Common myeloid progenitor, CD34-positive (primary cell): Measurements from ENCODE around the gene KIAA1217.

Experiments
- CTCF ChIA-PET: fragments of 350-600 bp; sonication (Branson Sonifier 250); formaldehyde crosslinking; loops from one replicate; lab custom pipeline; 2021; ENCODE audit warnings: antibody characterized with exemption; lab: Charles Lee
- POLR2A ChIA-PET: fragments of 350-600 bp; sonication (Branson Sonifier 250); formaldehyde crosslinking; loops from one replicate; lab custom pipeline; 2021; ENCODE audit warnings: antibody characterized with exemption; lab: Charles Lee
- DNase-seq, 3 donors: peaks; one replicate each; pipeline versions ENCODE4 v3.0.0 to v3.0.0-alpha.2; 2013
- H3K27ac ChIP-seq, 2 experiments: 1 replicate in 1 of 2; 2 replicates in 1 of 2; pipeline ENCODE4 v1.7.0; 2013; ENCODE audit warnings: inconsistent platforms in 2 of 2, low read length in 2 of 2, mild to moderate bottlenecking in 2 of 2, low read depth in 1 of 2, moderate library complexity in 1 of 2; ENCODE audit not compliant: severe bottlenecking in 2 of 2, insufficient read depth in 1 of 2, poor library complexity in 1 of 2
- H3K27me3 ChIP-seq, 5 experiments: replicated peaks in 2 of 5; 1 replicate in 3 of 5; 2 replicates in 2 of 5; pipeline versions ENCODE4 v1.6.1 to v1.7.0; 2013; ENCODE audit warnings: low read length in 4 of 5, mild to moderate bottlenecking in 2 of 5, moderate library complexity in 2 of 5, inconsistent platforms in 1 of 5; ENCODE audit not compliant: insufficient read depth in 5 of 5, control insufficient read depth in 4 of 5
- H3K36me3 ChIP-seq, 4 experiments: 1 replicate in 2 of 4; 2 replicates in 2 of 4; pipeline versions ENCODE4 v1.6.1 to v1.7.0; 2013; ENCODE audit warnings: low read length in 3 of 4, control low read depth in 1 of 4, mild to moderate bottlenecking in 1 of 4; ENCODE audit not compliant: control insufficient read depth in 4 of 4, insufficient read depth in 4 of 4
- H3K4me1 ChIP-seq, 4 experiments: 1 replicate in 3 of 4; 2 replicates in 1 of 4; pipeline versions ENCODE4 v1.6.1 to v1.7.1; 2013; ENCODE audit warnings: low read length in 3 of 4, mild to moderate bottlenecking in 3 of 4, control low read depth in 1 of 4, inconsistent platforms in 1 of 4, moderate library complexity in 1 of 4; ENCODE audit not compliant: control insufficient read depth in 4 of 4, insufficient read depth in 4 of 4; ENCODE audit errors: control extremely low read depth in 1 of 4
- H3K4me3 ChIP-seq, 7 experiments: 1 replicate in 4 of 7; 2 replicates in 3 of 7; pipeline versions ENCODE4 v1.5.1 to v1.7.0; 2013; ENCODE audit warnings: mild to moderate bottlenecking in 7 of 7, low read length in 6 of 7, moderate library complexity in 6 of 7, inconsistent platforms in 2 of 7, low read depth in 2 of 7, control low read depth in 1 of 7; ENCODE audit not compliant: insufficient read depth in 4 of 7, control insufficient read depth in 1 of 7; ENCODE audit errors: extremely low read depth in 1 of 7
- H3K9me3 ChIP-seq, 5 experiments: 1 replicate in 4 of 5; 2 replicates in 1 of 5; pipeline versions ENCODE4 v1.6.1 to v1.7.1; 2013; ENCODE audit warnings: low read length in 4 of 5, mild to moderate bottlenecking in 2 of 5, inconsistent platforms in 1 of 5, low read depth in 1 of 5, moderate library complexity in 1 of 5; ENCODE audit not compliant: control insufficient read depth in 4 of 5, insufficient read depth in 2 of 5; ENCODE audit errors: control extremely low read depth in 1 of 5
- WGBS: methylation state at CpG from one replicate; pipeline ENCODE4 v1.1.5; 2013; ENCODE audit not compliant: insufficient coverage; 5-methylcytosine and 5-hydroxymethylcytosine counted together

KIAA1217 gene

GRCh38 chr10:24240041-24240751 lies 31.3 kb downstream of the KIAA1217 start:
- Histone ChIP-seq H3K4me3 (no peak overlapping the region), H3K27me3 (peaks cover 2 to 42% (median 13%) of the 10 kb centered on the region in 5 experiments), H3K36me3 (no peaks in the 10 kb centered on the region), H3K4me1 (no peaks in the 10 kb centered on the region), H3K9me3 (no peaks in the 10 kb centered on the region), H3K27ac (no peak overlapping the region)
- ChIA-PET CTCF (no interaction called here), POLR2A (no interaction called here)
- 68% methylated on average over 4 of the region's 8 CpGs for WGBS
- DNase-seq, result no peak

- Histone ChIP-seq H3K4me3 (no peak overlapping the region), H3K36me3 (no peaks in the 10 kb centered on the region), H3K27ac (no peak overlapping the region), H3K9me3 (no peaks in the 10 kb centered on the region), H3K4me1 (no peaks in the 10 kb centered on the region), H3K27me3 (peaks cover 2 to 39% (median 9%) of the 10 kb centered on the region in 5 experiments)
- 83% methylated on average over 1 of the region's 5 CpGs for WGBS
- POLR2A ChIA-PET, result no interaction called here
- DNase-seq, result no peak
- CTCF ChIA-PET, result no interaction called here
Observed at GRCh38 chr10:24241536-24242040, 32.6 kb downstream of the KIAA1217 start.

- H3K27ac ChIP-seq, result no peak overlapping the region
- no peaks in the 10 kb centered on the region for H3K36me3 ChIP-seq
- no peak overlapping the region for H3K4me3 ChIP-seq
- no peaks in the 10 kb centered on the region for H3K4me1 ChIP-seq
- CTCF ChIA-PET, result no interaction called here
- no peak for DNase-seq
- peaks cover 2 to 35% (median 9%) of the 10 kb centered on the region in 5 experiments for H3K27me3 ChIP-seq
- no peaks in the 10 kb centered on the region for H3K9me3 ChIP-seq
- POLR2A ChIA-PET, result no interaction called here
- 40% methylated on average over 3 of the region's 4 CpGs for WGBS
Observed at GRCh38 chr10:24242562-24242961, 33.6 kb downstream of the KIAA1217 start.

GRCh38 chr10:24246365-24246764 lies 37.4 kb downstream of the KIAA1217 start:
- no peaks in the 10 kb centered on the region for H3K4me1 ChIP-seq
- ChIA-PET CTCF (no interaction called here), POLR2A (no interaction called here)
- H3K36me3 ChIP-seq, result no peaks in the 10 kb centered on the region
- no peak overlapping the region for H3K4me3 ChIP-seq
- no peak for DNase-seq
- no peaks in the 10 kb centered on the region for H3K9me3 ChIP-seq
- H3K27ac ChIP-seq, result no peak overlapping the region
- peaks cover 0 to 3% (median 0%) of the 10 kb centered on the region in 5 experiments for H3K27me3 ChIP-seq
- 100% methylated on average over 1 of the region's 5 CpGs for WGBS

- Histone ChIP-seq H3K4me1 (no peaks in the 10 kb centered on the region), H3K4me3 (no peak overlapping the region), H3K27me3 (peaks cover 0 to 2% (median 0%) of the 10 kb centered on the region in 5 experiments), H3K9me3 (no peaks in the 10 kb centered on the region), H3K27ac (no peak overlapping the region), H3K36me3 (no peaks in the 10 kb centered on the region)
- no peak for DNase-seq
- ChIA-PET POLR2A (no interaction called here), CTCF (no interaction called here)
- no CpG with 5 or more reads among the region's 1 CpG for WGBS
Observed at GRCh38 chr10:24247841-24248240, 38.9 kb downstream of the KIAA1217 start.

- no peaks in the 10 kb centered on the region for H3K9me3 ChIP-seq
- POLR2A ChIA-PET, result no interaction called here
- no peak for DNase-seq
- H3K4me3 ChIP-seq, result no peak overlapping the region
- no peaks in the 10 kb centered on the region for H3K4me1 ChIP-seq
- CTCF ChIA-PET, result no interaction called here
- WGBS, result 94% methylated on average over 9 of the region's 9 CpGs
- H3K27me3 ChIP-seq, result peaks cover 0 to 2% (median 0%) of the 10 kb centered on the region in 5 experiments
- no peak overlapping the region for H3K27ac ChIP-seq
- H3K36me3 ChIP-seq, result no peaks in the 10 kb centered on the region
Observed at GRCh38 chr10:24249829-24250415, 41.0 kb downstream of the KIAA1217 start.

GRCh38 chr10:24251547-24251946 lies 42.6 kb downstream of the KIAA1217 start:
- WGBS, result no CpG with 5 or more reads among the region's 2 CpGs
- CTCF ChIA-PET, result no interaction called here
- no peaks in the 10 kb centered on the region for H3K36me3 ChIP-seq

More at GRCh38 chr10:24251547-24251946, 42.6 kb downstream of the KIAA1217 start:
- H3K4me3 ChIP-seq, result no peak overlapping the region
- no peak overlapping the region for H3K27ac ChIP-seq
- POLR2A ChIA-PET, result no interaction called here
- H3K9me3 ChIP-seq, result no peaks in the 10 kb centered on the region
- H3K4me1 ChIP-seq, result no peaks in the 10 kb centered on the region
- peaks cover 0 to 3% (median 0%) of the 10 kb centered on the region in 5 experiments for H3K27me3 ChIP-seq
- no peak for DNase-seq
